Loucy (cell line): Measurements from ENCODE around the gene SLC1A6.

Experiments
- H2AFZ ChIP-seq: fragments of 200-600 bp; sonication (generic); 2 replicates; pipeline ENCODE4 v1.6.0; 2016; ENCODE audit warnings: antibody characterized with exemption, mild to moderate bottlenecking, low read length, moderate library complexity
- H3F3A ChIP-seq: fragments of 200-600 bp; 2 replicates; pipeline ENCODE4 v1.6.0; 2016; ENCODE audit warnings: antibody characterized with exemption, low read depth, mild to moderate bottlenecking
- H3K27me3 ChIP-seq: fragments of 200-600 bp; sonication (generic); 2 replicates; pipeline ENCODE4 v1.6.1; 2014; ENCODE audit warnings: low read length, mild to moderate bottlenecking; ENCODE audit not compliant: insufficient read depth, poor library complexity, severe bottlenecking
- H3K36me3 ChIP-seq: fragments of 200-600 bp; sonication (generic); 2 replicates; pipeline ENCODE4 v1.6.1; 2016; ENCODE audit warnings: low read length; ENCODE audit not compliant: insufficient read depth
- H3K4me1 ChIP-seq: fragments of 200-600 bp; sonication (generic); 2 replicates; pipeline ENCODE4 v1.5.1; 2014; ENCODE audit warnings: low read length, mild to moderate bottlenecking; ENCODE audit not compliant: insufficient read depth, poor library complexity, severe bottlenecking
- H3K4me2 ChIP-seq: fragments of 200-600 bp; sonication (generic); 2 replicates; pipeline ENCODE4 v1.6.0; 2014; ENCODE audit warnings: antibody characterized with exemption, low read length, low read depth, mild to moderate bottlenecking; ENCODE audit not compliant: poor library complexity, severe bottlenecking
- H3K4me3 ChIP-seq: fragments of 200-600 bp; sonication (generic); 2 replicates; pipeline ENCODE4 v1.5.1; 2014; ENCODE audit warnings: low read length, mild to moderate bottlenecking, mixed read lengths; ENCODE audit not compliant: poor library complexity, severe bottlenecking
- H3K79me2 ChIP-seq: fragments of 200-600 bp; sonication (generic); 2 replicates; pipeline ENCODE4 v1.6.1; 2014; ENCODE audit warnings: low read length; ENCODE audit not compliant: insufficient read depth
- H3K9ac ChIP-seq: fragments of 200-600 bp; sonication (generic); 2 replicates; pipeline ENCODE4 v1.6.0; 2014; ENCODE audit warnings: mild to moderate bottlenecking, low read depth, low read length, moderate library complexity; ENCODE audit not compliant: poor library complexity, severe bottlenecking
- H3K9me2 ChIP-seq: fragments of 200-600 bp; sonication (generic); replicated peaks from 2 replicates; pipeline ENCODE4 v1.6.1; 2016; ENCODE audit warnings: low read depth, low read length, mixed read lengths
- H3K9me3 ChIP-seq: fragments of 200-600 bp; sonication (generic); 2 replicates; pipeline ENCODE4 v1.6.1; 2014; ENCODE audit warnings: mild to moderate bottlenecking, antibody characterized with exemption, low read length, low read depth; ENCODE audit not compliant: insufficient read depth
- H4K20me1 ChIP-seq: fragments of 200-600 bp; sonication (generic); 2 replicates; pipeline ENCODE4 v1.6.0; 2014; ENCODE audit warnings: antibody characterized with exemption, low read length, mild to moderate bottlenecking; ENCODE audit not compliant: insufficient read depth, poor library complexity, severe bottlenecking
- CTCF ChIP-seq: fragments of 200-600 bp; sonication (generic); conservative IDR thresholded peaks from 2 replicates; pipeline ENCODE4 v1.5.1; 2014; ENCODE audit warnings: mild to moderate bottlenecking, antibody characterized with exemption, low read length
- EZH2phosphoT487 ChIP-seq: fragments of 200-600 bp; IDR thresholded peaks from 2 replicates; pipeline ENCODE4 v1.6.1; 2018; ENCODE audit warnings: antibody characterized with exemption, mild to moderate bottlenecking, moderate library complexity, borderline replicate concordance

The SLC1A6 gene

GRCh38 chr19:14997981-14998380 lies 18.3 kb upstream of the SLC1A6 start:
- Histone ChIP-seq H3K4me2 (no peak overlapping the region), H3K9me3 (no peaks in the 10 kb centered on the region), H3F3A (no peaks in the 10 kb centered on the region), H3K4me1 (no peaks in the 10 kb centered on the region), H3K9me2 (no peaks in the 10 kb centered on the region), H3K36me3 (no peaks in the 10 kb centered on the region), H2AFZ (no peak overlapping the region), H3K27me3 (no peaks in the 10 kb centered on the region), H3K4me3 (no peak overlapping the region), H3K79me2 (no peaks in the 10 kb centered on the region), H4K20me1 (no peaks in the 10 kb centered on the region), H3K9ac (no peak overlapping the region)
- no peak for TF ChIP-seq EZH2phosphoT487
- no peak for TF ChIP-seq CTCF

GRCh38 chr19:14992780-14993179 lies 13.1 kb upstream of the SLC1A6 start:
- H3F3A ChIP-seq = no peaks in the 10 kb centered on the region
- H3K9ac ChIP-seq = no peak overlapping the region
- no peak overlapping the region for H3K4me2 ChIP-seq
- no peak overlapping the region for H3K4me3 ChIP-seq
- no peaks in the 10 kb centered on the region for H3K4me1 ChIP-seq
- TF ChIP-seq EZH2phosphoT487 = no peak
- TF ChIP-seq CTCF = no peak
- H3K27me3 ChIP-seq = no peaks in the 10 kb centered on the region
- H3K36me3 ChIP-seq = no peaks in the 10 kb centered on the region
- no peaks in the 10 kb centered on the region for H3K9me3 ChIP-seq
- no peaks in the 10 kb centered on the region for H3K9me2 ChIP-seq
- no peak overlapping the region for H2AFZ ChIP-seq
- H4K20me1 ChIP-seq = no peaks in the 10 kb centered on the region
- H3K79me2 ChIP-seq = no peaks in the 10 kb centered on the region

- H3K9me2 ChIP-seq = no peaks in the 10 kb centered on the region
- no peaks in the 10 kb centered on the region for H4K20me1 ChIP-seq
- no peak for TF ChIP-seq CTCF
- no peak for TF ChIP-seq EZH2phosphoT487
- H3F3A ChIP-seq = no peaks in the 10 kb centered on the region
- H2AFZ ChIP-seq = no peak overlapping the region
- no peak overlapping the region for H3K9ac ChIP-seq
- no peak overlapping the region for H3K4me3 ChIP-seq
- no peaks in the 10 kb centered on the region for H3K4me1 ChIP-seq
- no peaks in the 10 kb centered on the region for H3K36me3 ChIP-seq
- H3K27me3 ChIP-seq = no peaks in the 10 kb centered on the region
- no peaks in the 10 kb centered on the region for H3K79me2 ChIP-seq
- no peak overlapping the region for H3K4me2 ChIP-seq
- H3K9me3 ChIP-seq = no peaks in the 10 kb centered on the region
Observed at GRCh38 chr19:14985133-14985532, 5.5 kb upstream of the SLC1A6 start.
